WTC11 (cell line): ENCODE measurements around the gene DNAJA4. TPM values are rescaled to one million over a fixed set of nuclear protein-coding genes. Genes with fewer than 3 reads are reported as not detected.

ENCODE experiments used
- ATAC-seq: fragments of 200-7000 bp; cut with Tn5 transposase; 2 replicates; pipeline ENCODE4 v1.10.0; 2021; ENCODE audit warnings: mild to moderate bottlenecking, moderate library complexity
- CTCF ChIA-PET: fragments of 300-600 bp; sonication (Branson Sonifier 250); formaldehyde crosslinking; loops from one replicate; lab custom pipeline; 2021; ENCODE audit warnings: antibody characterized with exemption; lab: Charles Lee
- POLR2A ChIA-PET: fragments of 350-600 bp; sonication (Branson Sonifier 250); formaldehyde crosslinking; loops from one replicate; lab custom pipeline; 2021; ENCODE audit warnings: antibody characterized with exemption; lab: Charles Lee
- DNase-seq: peaks from one replicate; pipeline ENCODE4 v3.0.0; 2021; ENCODE audit warnings: low spot score
- H3K27ac Mint-ChIP-seq: 2 replicates; pipeline ENCODE4 v1.8.0; 2021; ENCODE audit warnings: mixed read lengths
- H3K27me3 Mint-ChIP-seq: 2 replicates; pipeline ENCODE4 v1.8.0; 2021; ENCODE audit warnings: low read depth, mild to moderate bottlenecking, moderate library complexity, mixed read lengths
- H3K36me3 Mint-ChIP-seq: 2 replicates; pipeline ENCODE4 v1.8.0; 2021; ENCODE audit warnings: mixed read lengths
- H3K4me1 Mint-ChIP-seq: 2 replicates; pipeline ENCODE4 v1.8.0; 2022; ENCODE audit warnings: mixed read lengths
- H3K4me3 Mint-ChIP-seq: 2 replicates; pipeline ENCODE4 v1.8.0; 2021; ENCODE audit warnings: mild to moderate bottlenecking, moderate library complexity, mixed read lengths
- H3K9me3 Mint-ChIP-seq: 2 replicates; pipeline ENCODE4 v1.8.0; 2021; ENCODE audit warnings: mixed read lengths
- ELF4 ChIP-seq: sonication (generic); formaldehyde crosslinking; IDR thresholded peaks from 2 replicates; pipeline ENCODE4 v1.8.1; 2022; ENCODE audit warnings: low read depth, mild to moderate bottlenecking, moderate library complexity, missing genetic modification reagents
- FOXP1 ChIP-seq: sonication (generic); formaldehyde crosslinking; IDR thresholded peaks from 2 replicates; pipeline ENCODE4 v1.8.0; 2022; ENCODE audit warnings: missing genetic modification reagents, mild to moderate bottlenecking, moderate library complexity, borderline replicate concordance
- GABPB1 ChIP-seq: sonication (generic); formaldehyde crosslinking; IDR thresholded peaks from 2 replicates; pipeline ENCODE4 v1.8.1; 2023; ENCODE audit warnings: mild to moderate bottlenecking, missing genetic modification reagents
- IRF1 ChIP-seq: sonication (generic); formaldehyde crosslinking; IDR thresholded peaks from 2 replicates; pipeline ENCODE4 v1.8.0; 2023; ENCODE audit warnings: missing genetic modification reagents
- IRF2 ChIP-seq: sonication (generic); formaldehyde crosslinking; IDR thresholded peaks from 2 replicates; pipeline ENCODE4 v1.8.0; 2022; ENCODE audit warnings: low read depth, missing genetic modification reagents, borderline replicate concordance
- JUN ChIP-seq: sonication (generic); formaldehyde crosslinking; IDR thresholded peaks from 2 replicates; pipeline ENCODE4 v1.8.0; 2023; ENCODE audit warnings: mild to moderate bottlenecking, missing genetic modification reagents
- KAT7 ChIP-seq: sonication (generic); formaldehyde crosslinking; IDR thresholded peaks from 2 replicates; pipeline ENCODE4 v1.8.1; 2023; ENCODE audit warnings: missing genetic modification reagents, mild to moderate bottlenecking, borderline replicate concordance
- NFE2L1 ChIP-seq: sonication (generic); formaldehyde crosslinking; IDR thresholded peaks from 2 replicates; pipeline ENCODE4 v1.8.1; 2023; ENCODE audit warnings: missing genetic modification reagents
- PRDM15 ChIP-seq: sonication (generic); formaldehyde crosslinking; IDR thresholded peaks from 2 replicates; pipeline ENCODE4 v1.8.0; 2022; ENCODE audit warnings: missing genetic modification reagents
- PRRX2 ChIP-seq: fragments of 250-450 bp; sonication (Bioruptor Pico); IDR thresholded peaks from 2 replicates; pipeline ENCODE4 v1.8.0; 2021; ENCODE audit warnings: mild to moderate bottlenecking
- ZNF317 ChIP-seq: sonication (generic); formaldehyde crosslinking; IDR thresholded peaks from 2 replicates; pipeline ENCODE4 v1.8.1; 2023; ENCODE audit warnings: low read depth, mild to moderate bottlenecking, moderate library complexity, missing genetic modification reagents, borderline replicate concordance
- total RNA-seq: library from RNA; stranded (reverse); gene quantifications from 3 replicates; pipeline ENCODE4 v1.2.3, GENCODE V29; 2021
- TF ChIP-seq, protein P1 (sequence below): fragments of 250-450 bp; sonication (Bioruptor Pico); IDR thresholded peaks from 2 replicates; pipeline ENCODE4 v1.9.0; 2021; ENCODE audit warnings: mild to moderate bottlenecking
- TF ChIP-seq, protein P2 (sequence below): fragments of 250-450 bp; sonication (Bioruptor Pico); IDR thresholded peaks from 2 replicates; pipeline ENCODE4 v1.9.0; 2021; ENCODE audit warnings: mild to moderate bottlenecking

Gene DNAJA4
- total RNA-seq, 1 experiment from 2014 or later, result 7.8 TPM

- Mint-ChIP-seq H3K27me3 (no peaks in the 10 kb centered on the region), H3K4me1 (peaks cover 8% of the 10 kb centered on the region), H3K36me3 (no peaks in the 10 kb centered on the region), H3K9me3 (no peaks in the 10 kb centered on the region), H3K4me3 (no peak overlapping the region), H3K27ac (no peak overlapping the region)
- TF ChIP-seq NFE2L1 (no peak), GABPB1 (no peak), PRDM15 (no peak), JUN (CRISPR knock-in tag) (no peak)
- TF ChIP-seq, protein P1, sequence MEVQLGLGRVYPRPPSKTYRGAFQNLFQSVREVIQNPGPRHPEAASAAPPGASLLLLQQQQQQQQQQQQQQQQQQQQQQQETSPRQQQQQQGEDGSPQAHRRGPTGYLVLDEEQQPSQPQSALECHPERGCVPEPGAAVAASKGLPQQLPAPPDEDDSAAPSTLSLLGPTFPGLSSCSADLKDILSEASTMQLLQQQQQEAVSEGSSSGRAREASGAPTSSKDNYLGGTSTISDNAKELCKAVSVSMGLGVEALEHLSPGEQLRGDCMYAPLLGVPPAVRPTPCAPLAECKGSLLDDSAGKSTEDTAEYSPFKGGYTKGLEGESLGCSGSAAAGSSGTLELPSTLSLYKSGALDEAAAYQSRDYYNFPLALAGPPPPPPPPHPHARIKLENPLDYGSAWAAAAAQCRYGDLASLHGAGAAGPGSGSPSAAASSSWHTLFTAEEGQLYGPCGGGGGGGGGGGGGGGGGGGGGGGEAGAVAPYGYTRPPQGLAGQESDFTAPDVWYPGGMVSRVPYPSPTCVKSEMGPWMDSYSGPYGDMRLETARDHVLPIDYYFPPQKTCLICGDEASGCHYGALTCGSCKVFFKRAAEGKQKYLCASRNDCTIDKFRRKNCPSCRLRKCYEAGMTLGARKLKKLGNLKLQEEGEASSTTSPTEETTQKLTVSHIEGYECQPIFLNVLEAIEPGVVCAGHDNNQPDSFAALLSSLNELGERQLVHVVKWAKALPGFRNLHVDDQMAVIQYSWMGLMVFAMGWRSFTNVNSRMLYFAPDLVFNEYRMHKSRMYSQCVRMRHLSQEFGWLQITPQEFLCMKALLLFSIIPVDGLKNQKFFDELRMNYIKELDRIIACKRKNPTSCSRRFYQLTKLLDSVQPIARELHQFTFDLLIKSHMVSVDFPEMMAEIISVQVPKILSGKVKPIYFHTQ (CRISPR knock-in tag), result no peak
- CTCF ChIA-PET, result interaction anchor here (1.3 to 3.4 kb wide), 2 partner anchors 21 to 103 kb away, joined by 4 to 12 read pairs; no protein-coding TSS in a partner anchor
- POLR2A ChIA-PET, result no interaction called here
- ATAC-seq, result no peak
- no peak for DNase-seq
Observed at GRCh38 chr15:78216276-78217104, 47.9 kb upstream of the DNAJA4 start.

GRCh38 chr15:78220713-78221112 lies 43.6 kb upstream of the DNAJA4 start:
- ATAC-seq, result no peak
- Mint-ChIP-seq H3K4me1 (peaks cover 2% of the 10 kb centered on the region; the same call in 1 of the 2 replicates), H3K36me3 (no peaks in the 10 kb centered on the region; the same call in 1 of the 2 replicates), H3K27ac (no peak overlapping the region), H3K27me3 (no peaks in the 10 kb centered on the region), H3K4me3 (no peak overlapping the region), H3K9me3 (peaks cover 1% of the 10 kb centered on the region; the same call in 1 of the 2 replicates)
- ChIA-PET POLR2A (no interaction called here), CTCF (interaction anchor here (1.0 kb wide), 1 partner anchor 25 kb away, joined by 3 read pairs; no protein-coding TSS in a partner anchor)
- no peak for TF ChIP-seq ZNF317
- DNase-seq, result no peak

DNA sequence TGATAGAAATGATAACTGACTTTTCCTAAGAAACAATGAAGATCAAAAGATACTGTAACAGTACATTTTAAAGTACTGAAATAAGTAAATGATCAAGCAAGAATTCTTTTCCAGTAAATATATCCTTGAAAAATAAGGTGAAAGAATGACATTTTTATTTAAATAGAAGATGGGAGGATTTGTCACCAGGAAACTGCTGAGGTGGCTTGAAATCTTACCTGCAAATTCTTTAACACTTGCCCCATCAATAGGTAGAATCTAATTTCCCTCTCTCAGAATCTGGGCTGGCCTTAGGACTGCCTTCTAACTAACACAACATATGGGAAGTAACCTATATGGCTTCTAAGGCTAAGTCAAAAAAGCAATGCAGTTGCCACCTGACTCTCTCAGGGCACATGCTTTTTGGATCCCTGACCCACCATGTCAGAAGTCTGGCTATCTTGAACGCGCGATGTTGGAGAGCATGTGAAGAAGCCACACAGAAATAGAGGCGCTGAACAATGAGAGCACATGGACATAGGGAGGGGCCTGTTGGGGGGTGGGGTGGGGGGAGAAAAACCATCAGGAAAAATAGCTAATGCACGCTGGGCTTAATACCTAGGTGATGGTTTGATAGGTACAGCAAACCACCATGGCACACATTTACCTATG lies 41.5 kb upstream of the DNAJA4 start:
- ATAC-seq (no peak), DNase-seq (no peak)
- no peaks in the 10 kb centered on the region for H3K27me3 Mint-ChIP-seq
- H3K4me1 Mint-ChIP-seq, result peaks cover 2% of the 10 kb centered on the region; the same call in 1 of the 2 replicates
- ChIA-PET CTCF (no interaction called here), POLR2A (no interaction called here)
- no peaks in the 10 kb centered on the region; the same call in 1 of the 2 replicates for H3K36me3 Mint-ChIP-seq
- no peak overlapping the region for H3K4me3 Mint-ChIP-seq
- peaks cover 4% of the 10 kb centered on the region; the same call in 1 of the 2 replicates for H3K9me3 Mint-ChIP-seq
- TF ChIP-seq, protein P2, sequence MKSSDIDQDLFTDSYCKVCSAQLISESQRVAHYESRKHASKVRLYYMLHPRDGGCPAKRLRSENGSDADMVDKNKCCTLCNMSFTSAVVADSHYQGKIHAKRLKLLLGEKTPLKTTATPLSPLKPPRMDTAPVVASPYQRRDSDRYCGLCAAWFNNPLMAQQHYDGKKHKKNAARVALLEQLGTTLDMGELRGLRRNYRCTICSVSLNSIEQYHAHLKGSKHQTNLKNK (CRISPR knock-in tag), result no peak
- no peak for TF ChIP-seq FOXP1
- TF ChIP-seq PRRX2 (CRISPR knock-in tag), result no peak
- no peak for TF ChIP-seq JUN (CRISPR knock-in tag)
- TF ChIP-seq IRF1 (CRISPR knock-in tag), result no peak
- no peak for TF ChIP-seq ELF4
- TF ChIP-seq IRF2 (CRISPR knock-in tag), result no peak
- TF ChIP-seq, protein P1 (CRISPR knock-in tag), result no peak
- TF ChIP-seq KAT7, result no peak
- no peak overlapping the region for H3K27ac Mint-ChIP-seq
